IMR-90 (cell line): ENCODE measurements around the gene INKA1. TPM values are rescaled to one million over a fixed set of nuclear protein-coding genes. Genes with fewer than 3 reads are reported as not detected.
"Not testable (repeated sequence)": the region's sequence is repeated elsewhere in the genome, so short reads cannot be mapped to it uniquely, and the experiment has no call there.

ENCODE experiments used
- ATAC-seq: fragments of 200-7000 bp; cut with Tn5 transposase; 2 replicates; pipeline ENCODE4 v1.9.1; 2020; ENCODE audit warnings: low read depth, mild to moderate bottlenecking, moderate library complexity
- BruUV-seq: library from RNA; stranded (reverse); fragments of 400-500 nt; replicated peaks from 2 replicates; lab custom pipeline; 2021; lab: Mats Ljungman, UMichigan
- CTCF ChIA-PET: fragments of 300-600 bp; formaldehyde crosslinking; extraction: SDS; loops from one replicate; lab custom pipeline; 2021; ENCODE audit warnings: antibody characterized with exemption; lab: Yijun Ruan, JAX
- POLR2A ChIA-PET: fragments of 300-600 bp; sonication (Branson Sonifier 250); formaldehyde crosslinking; loops from one replicate; lab custom pipeline; 2022; ENCODE audit warnings: antibody characterized with exemption; ENCODE audit not compliant: unreplicated experiment; lab: Charles Lee
- DNase-seq: peaks from one replicate; pipeline ENCODE4 v3.0.0; 2013
- H2AFZ ChIP-seq: replicated peaks from 2 replicates; pipeline ENCODE3; 2013; ENCODE audit warnings: low read length, mild to moderate bottlenecking; ENCODE audit not compliant: poor library complexity
- H2AK5ac ChIP-seq: 2 replicates; pipeline ENCODE4 v1.6.1; 2013; ENCODE audit warnings: low read depth, low read length, inconsistent platforms
- H2AK9ac ChIP-seq: replicated peaks from 2 replicates; pipeline ENCODE3; 2013; ENCODE audit warnings: mild to moderate bottlenecking, low read depth, low read length, moderate library complexity; ENCODE audit not compliant: poor library complexity
- H2BK120ac ChIP-seq: 2 replicates; pipeline ENCODE4 v1.6.1; 2013; ENCODE audit warnings: low read depth, low read length, inconsistent platforms
- H2BK15ac ChIP-seq: 3 replicates; pipeline ENCODE4 v1.6.1; 2013; ENCODE audit warnings: low read depth, low read length, inconsistent platforms
- H2BK20ac ChIP-seq: 2 replicates; pipeline ENCODE4 v1.6.1; 2013; ENCODE audit warnings: low read depth, mild to moderate bottlenecking, inconsistent platforms, low read length, moderate library complexity
- H2BK5ac ChIP-seq: 2 replicates; pipeline ENCODE4 v1.6.1; 2013; ENCODE audit warnings: mild to moderate bottlenecking, low read depth, low read length, inconsistent platforms; ENCODE audit not compliant: poor library complexity, severe bottlenecking
- H3K14ac ChIP-seq: replicated peaks from 2 replicates; pipeline ENCODE4 v1.6.1; 2013; ENCODE audit warnings: low read depth, low read length, inconsistent platforms
- H3K18ac ChIP-seq: 2 replicates; pipeline ENCODE4 v1.6.1; 2013; ENCODE audit warnings: low read depth, low read length, control low read depth
- H3K23ac ChIP-seq: 2 replicates; pipeline ENCODE4 v1.6.1; 2013; ENCODE audit warnings: low read depth, low read length, inconsistent platforms
- H3K27ac ChIP-seq: 2 replicates; pipeline ENCODE4 v1.5.1; 2013; ENCODE audit warnings: mild to moderate bottlenecking, control low read depth, low read length; ENCODE audit not compliant: insufficient read depth
- H3K27me3 ChIP-seq: 2 replicates; pipeline ENCODE4 v1.6.1; 2013; ENCODE audit warnings: low read length; ENCODE audit not compliant: control insufficient read depth, insufficient read depth
- H3K36me3 ChIP-seq: 2 replicates; pipeline ENCODE4 v1.6.1; 2013; ENCODE audit warnings: low read length, mixed read lengths; ENCODE audit not compliant: control insufficient read depth, insufficient read depth
- H3K4ac ChIP-seq: 2 replicates; pipeline ENCODE4 v1.6.1; 2013; ENCODE audit warnings: low read depth, low read length, inconsistent platforms
- H3K4me1 ChIP-seq: 2 replicates; pipeline ENCODE4 v1.6.1; 2013; ENCODE audit warnings: low read length, mixed read lengths; ENCODE audit not compliant: control insufficient read depth, insufficient read depth
- H3K4me2 ChIP-seq: 2 replicates; pipeline ENCODE4 v1.6.1; 2013; ENCODE audit warnings: low read depth, mild to moderate bottlenecking, control low read depth, low read length, moderate library complexity
- H3K4me3 ChIP-seq: 2 replicates; pipeline ENCODE4 v1.5.1; 2013; ENCODE audit warnings: low read depth, mild to moderate bottlenecking, control low read depth, low read length, moderate library complexity; ENCODE audit not compliant: insufficient read depth
- H3K56ac ChIP-seq: 2 replicates; pipeline ENCODE4 v1.6.1; 2013; ENCODE audit warnings: low read length, inconsistent platforms; ENCODE audit not compliant: insufficient read depth; ENCODE audit errors: extremely low read depth
- H3K79me1 ChIP-seq, 2 experiments: 2 replicates each; pipeline ENCODE4 v1.6.1; 2013; ENCODE audit warnings: low read length in 2 of 2, inconsistent platforms in 1 of 2, low read depth in 1 of 2
- H3K9ac ChIP-seq: 2 replicates; pipeline ENCODE4 v1.6.1; 2013; ENCODE audit warnings: low read depth, low read length, control low read depth
- H3K9me1 ChIP-seq: 2 replicates; pipeline ENCODE4 v1.6.1; 2013; ENCODE audit warnings: low read length, inconsistent platforms; ENCODE audit not compliant: insufficient read depth
- H3K9me3 ChIP-seq: 2 replicates; pipeline ENCODE4 v1.6.1; 2013; ENCODE audit warnings: low read length; ENCODE audit not compliant: control insufficient read depth, insufficient read depth
- H4K20me1 ChIP-seq: 2 replicates; pipeline ENCODE4 v1.6.1; 2013; ENCODE audit warnings: low read length, inconsistent platforms; ENCODE audit not compliant: insufficient read depth
- H4K5ac ChIP-seq: 2 replicates; pipeline ENCODE4 v1.6.1; 2013; ENCODE audit warnings: mild to moderate bottlenecking, low read depth, low read length, control low read depth
- H4K8ac ChIP-seq, 2 experiments: 2 replicates each; pipeline ENCODE4 v1.6.1; 2013; ENCODE audit warnings: low read depth in 2 of 2, low read length in 2 of 2, control low read depth in 1 of 2, inconsistent platforms in 1 of 2
- H4K91ac ChIP-seq: 2 replicates; pipeline ENCODE4 v1.6.1; 2013; ENCODE audit warnings: low read depth, low read length, inconsistent platforms; ENCODE audit not compliant: insufficient read depth
- CHD1 ChIP-seq: IDR thresholded peaks from 2 replicates; pipeline ENCODE4 v1.6.1; 2012; ENCODE audit warnings: low read depth, low read length, improper control_type of control experiment
- WGBS, 2 experiments: methylation state at CpG; one replicate each; pipeline versions ENCODE4 v1.1.5 to v1.1.7; 2013; ENCODE audit warnings: missing lambda C conversion rate in 2 of 2; ENCODE audit not compliant: insufficient read length in 1 of 2; ENCODE audit errors: extremely low coverage in 2 of 2; 5-methylcytosine and 5-hydroxymethylcytosine counted together
- dilution Hi-C: fragments of 300-500 bp; cut with HindIII; formaldehyde crosslinking; loops from one replicate; pipeline ENCODE4 v1.14.3; 2018; ENCODE audit warnings: low sequenced_read_pairs; ENCODE audit not compliant: unreplicated experiment
- in situ Hi-C: fragments of 300-500 bp; cut with MboI; formaldehyde crosslinking; loops from 3 replicates; pipeline ENCODE4 v1.14.3; 2019; ENCODE audit warnings: low sequenced_read_pairs, inconsistent platforms, mixed read lengths
- intact Hi-C: fragments of 100-400 bp; cut with micrococcal nuclease; formaldehyde crosslinking; loops from 2 replicates; pipeline ENCODE4 v1.10.0; 2022
- polyA plus RNA-seq, 3 experiments: library from polyadenylated mRNA; depleted of rRNA; stranded (reverse); fragments of >200 nt; gene quantifications; 2 replicates each; pipeline ENCODE4 v1.2.3, GENCODE V29; 2012; ENCODE audit warnings: low replicate concordance in 1 of 3
- total RNA-seq: library from RNA; depleted of rRNA; stranded (reverse); fragments of >200 nt; gene quantifications from 2 replicates; pipeline ENCODE4 v1.2.3, GENCODE V29; 2012

The INKA1 gene
- total and polyA plus RNA-seq, 2 of the 4 experiments (the other 2 are of a cell fraction) = 2.3 to 4.5 TPM

DNA sequence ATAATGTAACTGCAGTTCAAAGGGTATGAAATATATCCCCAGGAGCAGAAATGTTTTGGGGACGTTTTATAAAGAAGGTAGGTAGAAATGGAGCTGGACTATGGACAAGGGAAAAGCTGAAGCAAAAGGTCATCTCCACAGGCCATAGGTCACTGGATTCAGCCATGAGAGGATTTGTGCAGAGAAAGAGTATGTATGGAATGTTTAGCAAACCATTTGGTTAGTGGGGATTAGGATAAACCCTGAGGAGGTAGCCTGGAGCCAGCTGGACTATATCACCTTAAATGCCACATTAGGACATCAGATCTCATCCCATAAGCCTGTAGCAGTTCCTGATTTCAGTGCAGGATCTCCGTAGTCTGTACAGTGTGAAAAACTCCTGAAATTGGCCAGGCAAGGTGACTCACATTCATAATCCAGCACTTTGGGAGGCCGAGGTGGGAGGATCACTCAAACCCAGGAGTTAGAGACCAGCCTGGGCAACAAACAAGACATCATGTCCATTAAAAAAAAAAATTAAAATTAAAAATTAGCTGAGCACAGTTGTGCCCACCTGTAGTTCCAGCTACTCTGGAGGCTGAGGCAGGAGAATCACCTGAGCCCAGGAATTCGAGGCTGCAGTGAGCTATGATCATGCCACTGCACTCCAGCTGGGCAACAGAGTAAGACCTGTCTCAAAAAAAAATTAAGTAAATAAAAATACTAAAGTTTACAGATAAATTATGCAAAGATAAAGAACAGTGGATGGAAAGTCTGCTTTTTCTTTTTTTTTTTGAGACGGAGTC, 21.5 kb upstream of the INKA1 start (continued):
- TF ChIP-seq CHD1 = no peak

DNA sequence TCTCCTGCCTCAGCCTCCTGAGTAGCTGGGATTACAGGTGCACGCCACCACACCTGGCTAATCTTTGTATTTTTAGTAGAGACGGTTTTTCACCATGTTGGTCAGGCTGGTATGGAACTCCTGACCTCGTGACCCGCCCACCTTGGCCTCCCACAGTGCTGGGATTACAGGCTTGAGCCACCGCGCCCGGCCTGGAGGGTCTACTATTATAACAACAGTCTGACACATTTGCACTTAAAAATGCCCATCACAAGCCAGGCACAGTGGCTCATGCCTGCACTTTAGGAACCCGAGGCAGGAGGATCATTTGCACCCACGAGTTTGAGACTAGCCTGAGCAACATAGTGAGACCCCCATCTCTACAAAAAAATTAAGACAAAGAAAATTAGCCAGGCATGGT, 20.8 kb upstream of the INKA1 start:
- H4K8ac ChIP-seq, BruUV-seq, H4K5ac ChIP-seq, H4K91ac ChIP-seq, H3K23ac ChIP-seq, DNase-seq, intact Hi-C loops, H3K56ac ChIP-seq, H2AK5ac ChIP-seq, H3K9ac ChIP-seq, H2AK9ac ChIP-seq, H3K27ac ChIP-seq, H3K4me2 ChIP-seq, in situ Hi-C loops, H2BK5ac ChIP-seq, H3K27me3 ChIP-seq, POLR2A ChIA-PET, H3K4ac ChIP-seq, H2BK15ac ChIP-seq, H3K14ac ChIP-seq, dilution Hi-C loops, CTCF ChIA-PET, ATAC-seq, H2AFZ ChIP-seq, H3K18ac ChIP-seq, H2BK20ac ChIP-seq, H3K9me3 ChIP-seq, H3K4me3 ChIP-seq, H2BK120ac ChIP-seq: not testable (repeated sequence)
- WGBS, 2 experiments = 100% methylated on average over 1 of the region's 9 CpGs; no CpG with 5 or more reads in 1 of the 2 experiments
- Histone ChIP-seq H4K20me1 (peaks cover 46% of the 10 kb centered on the region), H3K36me3 (peaks cover 12% of the 10 kb centered on the region), H3K4me1 (peaks cover 14% of the 10 kb centered on the region), H3K79me1 (peaks cover 7 to 72% of the 10 kb centered on the region in 2 experiments), H3K9me1 (peaks cover 16% of the 10 kb centered on the region)
